ENCODE results near the gene DUSP5.

The DUSP5 gene

DNA sequence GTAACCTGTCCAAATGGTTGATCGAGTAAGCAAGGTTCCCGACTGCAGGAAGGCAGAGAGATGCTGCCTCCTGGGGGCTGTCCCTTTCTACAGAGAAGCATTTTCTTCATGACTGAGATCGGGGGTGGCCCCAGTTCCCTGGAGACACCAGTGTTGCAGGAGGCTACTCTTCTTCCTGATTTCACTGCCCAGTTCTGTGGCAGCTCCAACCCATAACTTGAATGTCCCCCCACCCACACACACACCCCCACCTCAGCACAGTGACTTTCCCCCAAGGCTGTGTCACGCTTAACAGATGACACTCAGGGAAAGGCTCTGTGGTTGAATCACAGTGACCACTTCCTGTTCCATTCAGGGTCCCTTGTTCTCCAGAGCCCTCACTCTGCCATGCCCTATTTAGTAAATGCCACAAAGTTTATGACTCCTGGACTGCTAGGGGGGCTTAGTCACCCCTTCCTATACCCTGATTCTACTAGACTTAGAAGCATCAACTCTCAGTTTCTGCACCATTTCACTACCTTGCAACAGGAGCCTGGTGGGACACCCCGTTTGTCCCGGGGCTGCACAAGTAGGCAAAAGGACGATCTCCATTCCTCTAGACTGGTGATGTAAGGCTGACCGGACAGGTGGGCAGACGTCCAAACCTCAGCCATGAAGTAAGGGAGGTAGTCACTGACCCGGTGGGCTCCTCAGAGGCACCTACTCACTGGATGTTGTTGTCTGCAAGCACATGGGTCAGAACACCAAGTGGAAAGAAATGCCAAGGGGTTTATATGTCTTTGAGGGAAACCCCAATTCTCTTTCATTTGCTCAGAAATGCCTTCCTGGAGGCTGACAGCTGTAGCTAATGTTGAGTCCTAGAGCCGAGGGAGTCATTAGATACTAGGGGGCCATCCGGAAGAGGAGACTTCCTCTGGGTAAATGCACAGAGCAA is 38.5 kb downstream of the DUSP5 start:
- peak overlapping the region; percentile 31; the same call in 1 of the 2 replicates for H3K4me3 ChIP-seq (ENCODE audit: low read length)
- H3K36me3 ChIP-seq (ENCODE audit: control insufficient read depth, low read length), result no peaks in the 10 kb centered on the region
- H3K27ac ChIP-seq (ENCODE audit: low read depth, low read length), result no peak overlapping the region
- H3K9me3 ChIP-seq (ENCODE audit: control insufficient read depth, insufficient read depth, low read length), result no peaks in the 10 kb centered on the region
- peak overlapping the region; percentile 54 for H3K4me2 ChIP-seq (ENCODE audit: low read length)
- H3K27me3 ChIP-seq (ENCODE audit: control insufficient read depth, low read length), result peaks cover 10% of the 10 kb centered on the region
- peaks cover 2% of the 10 kb centered on the region; the same call in 1 of the 2 replicates for H3F3A ChIP-seq (ENCODE audit: control insufficient read depth, insufficient read depth)
- TF ChIP-seq CTCF (IDR thresholded peaks at IDR 0.05; ENCODE audit: low read depth, low read length, poor library complexity, severe bottlenecking) (peak; percentile 51), EZH2phosphoT487 (IDR thresholded peaks at IDR 0.05; ENCODE audit: borderline replicate concordance, low read length) (no peak)
- no peaks in the 10 kb centered on the region for H3K79me2 ChIP-seq (ENCODE audit: control insufficient read depth, low read length)
- H3K4me1 ChIP-seq (ENCODE audit: control insufficient read depth, low read length), result peaks cover 25% of the 10 kb centered on the region
- H3K9me2 ChIP-seq (replicated peaks; ENCODE audit: control insufficient read depth, low read length), result no peaks in the 10 kb centered on the region
- no peaks in the 10 kb centered on the region for H4K20me1 ChIP-seq (ENCODE audit: control insufficient read depth, insufficient read depth, low read depth, low read length)

DNA sequence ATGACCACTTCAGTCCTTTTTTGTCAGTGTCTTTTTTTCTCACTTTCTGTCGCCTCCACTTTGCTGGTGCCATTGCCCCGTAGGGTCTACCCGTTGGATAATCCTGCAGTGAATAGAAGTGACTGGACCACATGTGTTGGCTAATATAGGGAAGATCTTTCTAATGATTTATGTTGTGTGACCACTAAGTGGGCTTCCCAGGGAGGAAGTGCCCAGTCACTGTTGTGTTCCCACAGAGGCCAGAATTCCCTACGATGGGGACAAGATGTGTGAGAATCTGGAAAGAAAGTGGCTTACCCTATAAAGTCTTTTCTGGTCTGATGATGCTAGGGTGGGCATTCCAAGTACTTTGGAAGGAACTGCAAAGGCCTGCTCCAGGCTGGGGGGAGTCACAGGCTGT is 41.4 kb downstream of the DUSP5 start:
- no peak overlapping the region for H3K4me3 ChIP-seq (ENCODE audit: low read length)
- peaks cover 23% of the 10 kb centered on the region for H3K4me1 ChIP-seq (ENCODE audit: control insufficient read depth, low read length)
- H3K27ac ChIP-seq (ENCODE audit: low read depth, low read length), result no peak overlapping the region
- H3K9me3 ChIP-seq (ENCODE audit: control insufficient read depth, insufficient read depth, low read length), result no peaks in the 10 kb centered on the region
- peaks cover 10% of the 10 kb centered on the region for H3K27me3 ChIP-seq (ENCODE audit: control insufficient read depth, low read length)
- TF ChIP-seq CTCF (IDR thresholded peaks at IDR 0.05; ENCODE audit: low read depth, low read length, poor library complexity, severe bottlenecking), result no peak
- no peak for TF ChIP-seq EZH2phosphoT487 (IDR thresholded peaks at IDR 0.05; ENCODE audit: borderline replicate concordance, low read length)
- H3K4me2 ChIP-seq (ENCODE audit: low read length), result no peak overlapping the region
- H3F3A ChIP-seq (ENCODE audit: control insufficient read depth, insufficient read depth), result peaks cover 2% of the 10 kb centered on the region; the same call in 1 of the 2 replicates
- H4K20me1 ChIP-seq (ENCODE audit: control insufficient read depth, insufficient read depth, low read depth, low read length), result no peaks in the 10 kb centered on the region
- H3K79me2 ChIP-seq (ENCODE audit: control insufficient read depth, low read length), result no peaks in the 10 kb centered on the region
- H3K36me3 ChIP-seq (ENCODE audit: control insufficient read depth, low read length), result no peaks in the 10 kb centered on the region
- H3K9me2 ChIP-seq (replicated peaks; ENCODE audit: control insufficient read depth, low read length), result no peaks in the 10 kb centered on the region

DNA sequence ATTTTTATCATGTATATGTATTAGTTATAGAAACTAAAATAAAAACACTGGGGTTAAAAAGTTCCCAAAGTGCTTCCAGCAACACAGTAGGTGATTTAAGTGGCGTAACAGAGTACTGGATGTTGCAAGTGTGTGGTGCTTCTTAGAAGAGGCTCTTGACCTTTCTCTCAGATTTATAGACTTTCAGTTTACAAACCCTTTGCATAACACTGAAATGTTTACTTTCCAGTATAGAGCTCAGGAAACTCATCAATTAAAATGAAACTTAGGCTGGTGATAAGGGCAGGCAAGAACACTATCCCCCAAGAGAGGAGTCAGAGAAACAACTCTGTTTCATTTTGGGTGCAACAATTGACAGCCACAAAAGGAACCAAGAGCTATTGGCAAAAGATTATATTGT is 42.3 kb downstream of the DUSP5 start:
- peaks cover 2% of the 10 kb centered on the region; the same call in 1 of the 2 replicates for H3F3A ChIP-seq (ENCODE audit: control insufficient read depth, insufficient read depth)
- H3K36me3 ChIP-seq (ENCODE audit: control insufficient read depth, low read length), result no peaks in the 10 kb centered on the region
- no peaks in the 10 kb centered on the region for H3K9me3 ChIP-seq (ENCODE audit: control insufficient read depth, insufficient read depth, low read length)
- peaks cover 6% of the 10 kb centered on the region for H3K27me3 ChIP-seq (ENCODE audit: control insufficient read depth, low read length)
- no peaks in the 10 kb centered on the region for H3K79me2 ChIP-seq (ENCODE audit: control insufficient read depth, low read length)
- no peaks in the 10 kb centered on the region for H4K20me1 ChIP-seq (ENCODE audit: control insufficient read depth, insufficient read depth, low read depth, low read length)
- no peaks in the 10 kb centered on the region for H3K9me2 ChIP-seq (replicated peaks; ENCODE audit: control insufficient read depth, low read length)
- H3K4me1 ChIP-seq (ENCODE audit: control insufficient read depth, low read length), result peaks cover 17% of the 10 kb centered on the region
- H3K27ac ChIP-seq (ENCODE audit: low read depth, low read length), result no peak overlapping the region
- TF ChIP-seq CTCF (IDR thresholded peaks at IDR 0.05; ENCODE audit: low read depth, low read length, poor library complexity, severe bottlenecking) (no peak), EZH2phosphoT487 (IDR thresholded peaks at IDR 0.05; ENCODE audit: borderline replicate concordance, low read length) (no peak)
- H3K4me3 ChIP-seq (ENCODE audit: low read length), result no peak overlapping the region
- no peak overlapping the region for H3K4me2 ChIP-seq (ENCODE audit: low read length)

Measured in DOHH2 (cell line).